ENCODE data around the gene DGKB. TPM values are rescaled to one million over a fixed set of nuclear protein-coding genes. Genes with fewer than 3 reads are reported as not detected.
A peak's percentile ranks its signal among the peaks of the same experiment; 100 is the strongest.

The DGKB gene
- total RNA-seq, 1 donor from 2014 or later, result 0.30 TPM

DNA sequence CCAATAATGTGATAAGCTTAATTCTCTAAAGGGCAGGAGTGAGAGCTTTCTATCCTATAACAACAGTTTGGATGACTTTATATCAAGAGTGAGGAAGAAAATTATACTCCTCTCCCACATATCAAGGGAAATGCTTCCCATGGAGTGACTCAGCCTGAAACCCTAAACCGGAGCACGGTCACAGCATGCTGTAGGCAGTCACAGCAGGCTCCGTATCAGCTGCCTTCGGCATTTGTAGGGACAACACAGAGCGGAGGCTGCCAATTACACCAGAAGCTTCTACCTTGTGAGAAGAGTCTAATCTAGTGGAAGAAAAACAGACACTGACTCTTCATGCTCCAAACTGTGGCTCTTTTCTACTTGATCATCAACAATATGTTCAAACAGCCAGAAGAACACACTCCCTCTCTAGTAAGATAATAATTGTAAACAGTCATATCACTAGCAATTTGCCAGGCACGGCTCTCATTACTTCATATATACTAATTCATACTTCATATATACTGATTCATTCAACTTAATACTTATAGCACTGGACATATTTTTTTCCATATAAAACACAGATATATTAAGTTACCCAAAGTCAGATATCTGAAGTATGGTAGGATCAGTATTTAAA lies 65.9 kb downstream of the DGKB start:
- intact Hi-C loops (cut with micrococcal nuclease), result no loop called here
- TF ChIP-seq, protein P1, sequence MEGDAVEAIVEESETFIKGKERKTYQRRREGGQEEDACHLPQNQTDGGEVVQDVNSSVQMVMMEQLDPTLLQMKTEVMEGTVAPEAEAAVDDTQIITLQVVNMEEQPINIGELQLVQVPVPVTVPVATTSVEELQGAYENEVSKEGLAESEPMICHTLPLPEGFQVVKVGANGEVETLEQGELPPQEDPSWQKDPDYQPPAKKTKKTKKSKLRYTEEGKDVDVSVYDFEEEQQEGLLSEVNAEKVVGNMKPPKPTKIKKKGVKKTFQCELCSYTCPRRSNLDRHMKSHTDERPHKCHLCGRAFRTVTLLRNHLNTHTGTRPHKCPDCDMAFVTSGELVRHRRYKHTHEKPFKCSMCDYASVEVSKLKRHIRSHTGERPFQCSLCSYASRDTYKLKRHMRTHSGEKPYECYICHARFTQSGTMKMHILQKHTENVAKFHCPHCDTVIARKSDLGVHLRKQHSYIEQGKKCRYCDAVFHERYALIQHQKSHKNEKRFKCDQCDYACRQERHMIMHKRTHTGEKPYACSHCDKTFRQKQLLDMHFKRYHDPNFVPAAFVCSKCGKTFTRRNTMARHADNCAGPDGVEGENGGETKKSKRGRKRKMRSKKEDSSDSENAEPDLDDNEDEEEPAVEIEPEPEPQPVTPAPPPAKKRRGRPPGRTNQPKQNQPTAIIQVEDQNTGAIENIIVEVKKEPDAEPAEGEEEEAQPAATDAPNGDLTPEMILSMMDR (IDR thresholded peaks at IDR 0.05; ENCODE audit: borderline replicate concordance), result no peak
- H3K4me1 ChIP-seq, result peaks cover 44% of the 10 kb centered on the region
- peak; percentile 43 for DNase-seq
- no peaks in the 10 kb centered on the region for H3K27me3 ChIP-seq (ENCODE audit: low read depth)
- peak overlapping the region; percentile 73 for H3K27ac ChIP-seq (replicated peaks)
- no peaks in the 10 kb centered on the region for H3K36me3 ChIP-seq
- H3K4me3 ChIP-seq, result no peak overlapping the region
- H3K9me3 ChIP-seq (replicated peaks), result peaks cover 3% of the 10 kb centered on the region

DNA sequence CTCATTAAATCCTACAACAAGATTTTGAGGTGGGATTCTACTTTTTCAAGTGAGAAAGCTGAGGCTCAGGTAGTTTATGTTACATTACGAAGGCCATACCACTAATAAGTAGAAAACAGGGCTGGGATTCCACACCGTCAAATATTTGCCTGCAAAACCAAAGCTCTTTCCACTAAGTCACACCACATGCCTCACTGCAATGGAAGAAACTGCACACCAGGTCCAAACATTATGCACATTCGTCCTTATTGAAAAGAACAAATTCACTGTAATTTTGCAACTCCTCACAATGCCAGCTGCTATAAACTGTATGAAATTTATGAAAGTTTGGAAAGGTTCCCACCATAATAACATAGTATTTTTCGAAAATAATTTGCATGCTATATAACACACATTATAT lies 66.5 kb downstream of the DGKB start:
- no peak for DNase-seq
- Histone ChIP-seq H3K36me3 (no peaks in the 10 kb centered on the region), H3K27me3 (ENCODE audit: low read depth) (no peaks in the 10 kb centered on the region), H3K4me3 (no peak overlapping the region), H3K4me1 (peaks cover 44% of the 10 kb centered on the region), H3K9me3 (replicated peaks) (peaks cover 10% of the 10 kb centered on the region), H3K27ac (replicated peaks) (peak overlapping the region; percentile 73)
- intact Hi-C loops (cut with micrococcal nuclease), result no loop called here
- TF ChIP-seq, protein P1 (IDR thresholded peaks at IDR 0.05; ENCODE audit: borderline replicate concordance), result no peak

DNA sequence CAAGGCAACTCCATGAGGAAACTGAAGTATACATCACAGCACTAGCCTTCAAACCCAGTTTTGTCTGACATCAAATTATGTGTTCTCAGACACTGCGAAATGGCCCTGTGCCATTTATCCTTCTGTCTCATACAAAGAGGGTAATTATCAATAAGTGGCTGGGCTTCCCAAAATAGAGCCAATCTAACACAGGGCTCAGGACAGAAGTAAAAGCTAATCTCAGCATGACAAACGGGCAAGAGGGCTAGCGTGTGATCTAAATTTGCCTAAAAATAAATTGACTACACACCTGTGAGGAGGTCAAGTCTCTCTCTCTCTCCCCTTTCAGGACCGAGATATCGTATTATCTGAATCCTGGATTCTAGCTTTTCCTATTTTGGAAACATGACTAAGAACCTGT lies 67.2 kb downstream of the DGKB start:
- H3K27me3 ChIP-seq (ENCODE audit: low read depth), result no peaks in the 10 kb centered on the region
- H3K4me1 ChIP-seq, result peaks cover 44% of the 10 kb centered on the region
- no peak overlapping the region for H3K4me3 ChIP-seq
- H3K9me3 ChIP-seq (replicated peaks), result peaks cover 16% of the 10 kb centered on the region
- no peaks in the 10 kb centered on the region for H3K36me3 ChIP-seq
- peak overlapping the region; percentile 73 for H3K27ac ChIP-seq (replicated peaks)
- intact Hi-C loops (cut with micrococcal nuclease), result no loop called here
- TF ChIP-seq, protein P1 (IDR thresholded peaks at IDR 0.05; ENCODE audit: borderline replicate concordance), result no peak
- DNase-seq, result no peak

DNA sequence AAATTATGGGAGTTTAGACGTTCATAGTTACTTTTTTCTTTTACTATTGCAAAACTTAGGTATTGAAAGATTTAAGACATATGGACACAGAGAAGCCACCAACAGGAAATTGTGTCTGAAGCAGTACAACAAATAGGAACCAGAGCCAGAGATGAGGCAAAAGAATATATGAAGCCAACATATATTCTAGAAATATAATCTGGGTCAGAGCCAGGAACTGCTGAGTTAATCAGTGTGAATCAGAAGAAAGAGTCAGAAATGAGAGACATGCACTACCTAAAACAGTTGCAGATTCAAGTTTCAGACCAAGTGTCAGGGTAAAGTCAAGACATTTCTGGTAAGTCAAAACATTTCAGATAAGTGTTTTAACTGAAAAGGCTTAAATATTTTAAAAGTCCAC lies 67.7 kb downstream of the DGKB start:
- peak overlapping the region; percentile 73 for H3K27ac ChIP-seq (replicated peaks)
- intact Hi-C loops (cut with micrococcal nuclease), result no loop called here
- H3K4me1 ChIP-seq, result peaks cover 44% of the 10 kb centered on the region

DNA sequence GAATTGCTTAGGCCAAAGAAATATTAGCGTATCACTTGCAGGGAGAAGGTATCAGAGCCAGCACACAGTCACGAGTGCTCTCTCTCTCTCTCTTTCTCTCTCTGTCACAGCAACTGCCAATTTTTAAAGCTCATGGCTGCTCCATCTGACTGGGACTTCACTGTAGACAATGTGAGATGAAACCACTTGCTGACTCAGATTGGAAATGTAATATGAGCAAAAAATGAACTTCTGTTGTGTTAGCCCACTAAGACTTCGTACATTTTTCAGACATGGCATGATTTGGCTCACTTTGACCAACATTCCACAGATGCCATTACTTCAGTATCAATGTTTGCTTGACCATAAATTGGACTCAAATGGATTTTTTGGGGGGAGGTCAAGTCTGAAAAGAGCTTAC lies 68.1 kb downstream of the DGKB start:
- intact Hi-C loops (cut with micrococcal nuclease), result no loop called here
- no peak for DNase-seq

More for the DNA sequence above, 67.7 kb downstream of the DGKB start:
- Histone ChIP-seq H3K9me3 (replicated peaks) (peaks cover 16% of the 10 kb centered on the region), H3K36me3 (no peaks in the 10 kb centered on the region), H3K4me3 (no peak overlapping the region), H3K27me3 (ENCODE audit: low read depth) (no peaks in the 10 kb centered on the region)
- no peak for DNase-seq
- TF ChIP-seq, protein P1 (IDR thresholded peaks at IDR 0.05; ENCODE audit: borderline replicate concordance), result no peak

More for the DNA sequence above, 68.1 kb downstream of the DGKB start:
- Histone ChIP-seq H3K36me3 (no peaks in the 10 kb centered on the region), H3K4me1 (peaks cover 44% of the 10 kb centered on the region), H3K4me3 (no peak overlapping the region), H3K27me3 (ENCODE audit: low read depth) (no peaks in the 10 kb centered on the region), H3K27ac (replicated peaks) (peak overlapping the region; percentile 73), H3K9me3 (replicated peaks) (peaks cover 16% of the 10 kb centered on the region)
- TF ChIP-seq, protein P1 (IDR thresholded peaks at IDR 0.05; ENCODE audit: borderline replicate concordance), result no peak

Measured in left ventricle myocardium inferior (tissue), 1 donor.